Effector memory CD4-positive, alpha-beta T cell (primary cell): Measurements from ENCODE around the gene ARID5B.

Source experiments
- DNase-seq, 3 donors: peaks; one replicate each; pipeline ENCODE4 v3.0.0-alpha.2; 2020
- H3K27ac ChIP-seq: 2 replicates; pipeline ENCODE4 v1.7.0; 2013; ENCODE audit warnings: mild to moderate bottlenecking, low read length, moderate library complexity; ENCODE audit not compliant: insufficient read depth, poor library complexity, severe bottlenecking
- H3K27me3 ChIP-seq: replicated peaks from 2 replicates; pipeline ENCODE4 v1.7.0; 2013; ENCODE audit warnings: mild to moderate bottlenecking, low read length; ENCODE audit not compliant: insufficient read depth, control insufficient read depth, poor library complexity, severe bottlenecking
- H3K36me3 ChIP-seq: 2 replicates; pipeline ENCODE4 v1.7.0; 2013; ENCODE audit warnings: mild to moderate bottlenecking, low read length, moderate library complexity; ENCODE audit not compliant: control insufficient read depth, insufficient read depth
- H3K4me1 ChIP-seq: 2 replicates; pipeline ENCODE4 v1.7.0; 2013; ENCODE audit warnings: low read length, mild to moderate bottlenecking; ENCODE audit not compliant: control insufficient read depth, insufficient read depth, poor library complexity, severe bottlenecking
- H3K4me3 ChIP-seq: 2 replicates; pipeline ENCODE4 v1.7.0; 2013; ENCODE audit warnings: low read length, low read depth, mild to moderate bottlenecking; ENCODE audit not compliant: insufficient read depth, poor library complexity, severe bottlenecking
- H3K9me3 ChIP-seq: 2 replicates; pipeline ENCODE4 v1.7.0; 2013; ENCODE audit warnings: mild to moderate bottlenecking, low read length, moderate library complexity; ENCODE audit not compliant: control insufficient read depth

The ARID5B gene

GRCh38 chr10:62121187-62121530 lies 219.7 kb downstream of the ARID5B start:
- H3K9me3 ChIP-seq: peaks cover 5% of the 10 kb centered on the region
- no peak for DNase-seq
- no peaks in the 10 kb centered on the region for H3K36me3 ChIP-seq
- H3K4me3 ChIP-seq: no peak overlapping the region
- H3K27ac ChIP-seq: no peak overlapping the region
- H3K27me3 ChIP-seq: no peaks in the 10 kb centered on the region
- no peaks in the 10 kb centered on the region for H3K4me1 ChIP-seq

- H3K27me3 ChIP-seq: no peaks in the 10 kb centered on the region
- DNase-seq: no peak
- no peak overlapping the region for H3K4me3 ChIP-seq
- H3K36me3 ChIP-seq: no peaks in the 10 kb centered on the region
- no peak overlapping the region for H3K27ac ChIP-seq
- H3K9me3 ChIP-seq: peaks cover 4% of the 10 kb centered on the region
- H3K4me1 ChIP-seq: no peaks in the 10 kb centered on the region
Observed at GRCh38 chr10:62127975-62128374, 226.5 kb downstream of the ARID5B start.

- H3K9me3 ChIP-seq: peaks cover 4% of the 10 kb centered on the region
- no peak overlapping the region for H3K27ac ChIP-seq
- H3K4me3 ChIP-seq: no peak overlapping the region
- H3K27me3 ChIP-seq: no peaks in the 10 kb centered on the region
- no peaks in the 10 kb centered on the region for H3K4me1 ChIP-seq
- DNase-seq: no peak
- no peaks in the 10 kb centered on the region for H3K36me3 ChIP-seq
Observed at GRCh38 chr10:62130948-62131347, 229.4 kb downstream of the ARID5B start.

GRCh38 chr10:62131724-62132123 lies 230.2 kb downstream of the ARID5B start:
- Histone ChIP-seq H3K36me3 (no peaks in the 10 kb centered on the region), H3K9me3 (peaks cover 4% of the 10 kb centered on the region), H3K27me3 (no peaks in the 10 kb centered on the region), H3K4me1 (no peaks in the 10 kb centered on the region), H3K4me3 (no peak overlapping the region), H3K27ac (no peak overlapping the region)
- DNase-seq: no peak

GRCh38 chr10:62133618-62134017 lies 232.1 kb downstream of the ARID5B start:
- DNase-seq: no peak
- no peak overlapping the region for H3K4me3 ChIP-seq
- no peaks in the 10 kb centered on the region for H3K36me3 ChIP-seq
- H3K27me3 ChIP-seq: no peaks in the 10 kb centered on the region
- H3K9me3 ChIP-seq: peaks cover 4% of the 10 kb centered on the region
- no peak overlapping the region for H3K27ac ChIP-seq
- no peaks in the 10 kb centered on the region for H3K4me1 ChIP-seq

- Histone ChIP-seq H3K4me3 (no peak overlapping the region), H3K27ac (no peak overlapping the region), H3K9me3 (no peaks in the 10 kb centered on the region), H3K4me1 (no peaks in the 10 kb centered on the region), H3K36me3 (no peaks in the 10 kb centered on the region), H3K27me3 (no peaks in the 10 kb centered on the region)
- DNase-seq: no peak
Observed at GRCh38 chr10:62136931-62137330, 235.4 kb downstream of the ARID5B start.
